PC-9 (cell line): Measurements from ENCODE around the gene SDR42E1.

Experiments used
- EZH2 ChIP-seq: fragments of 200-600 bp; sonication (generic); IDR thresholded peaks from 2 replicates; pipeline ENCODE4 v1.8.0; 2017; ENCODE audit warnings: antibody characterized with exemption, low read depth
- TF ChIP-seq, protein P1 (sequence below): fragments of 200-600 bp; sonication (generic); conservative IDR thresholded peaks from 2 replicates; pipeline ENCODE4 v1.6.1; 2017; ENCODE audit warnings: mixed run types, antibody characterized with exemption, mild to moderate bottlenecking, moderate library complexity

DNA sequence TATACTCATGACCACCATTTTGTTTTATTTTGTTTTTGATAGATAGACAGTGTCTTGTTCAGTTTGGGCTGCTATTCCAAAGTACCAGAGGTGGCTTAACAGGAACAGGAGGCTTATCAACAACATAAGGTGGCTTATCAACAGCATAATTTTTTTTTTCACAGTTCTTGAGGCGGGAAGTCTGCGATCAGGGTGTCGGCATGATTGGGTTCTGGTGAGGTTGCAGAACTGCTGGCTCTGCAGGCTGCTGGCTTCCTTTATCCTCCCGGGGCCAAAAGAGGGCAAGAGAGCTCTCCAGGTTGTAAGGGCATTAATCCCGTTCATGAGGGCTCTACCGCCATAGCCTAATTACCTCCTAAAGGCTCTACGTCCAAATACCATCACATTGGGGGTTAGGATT lies 11.9 kb upstream of the SDR42E1 start:
- TF ChIP-seq, protein P1, sequence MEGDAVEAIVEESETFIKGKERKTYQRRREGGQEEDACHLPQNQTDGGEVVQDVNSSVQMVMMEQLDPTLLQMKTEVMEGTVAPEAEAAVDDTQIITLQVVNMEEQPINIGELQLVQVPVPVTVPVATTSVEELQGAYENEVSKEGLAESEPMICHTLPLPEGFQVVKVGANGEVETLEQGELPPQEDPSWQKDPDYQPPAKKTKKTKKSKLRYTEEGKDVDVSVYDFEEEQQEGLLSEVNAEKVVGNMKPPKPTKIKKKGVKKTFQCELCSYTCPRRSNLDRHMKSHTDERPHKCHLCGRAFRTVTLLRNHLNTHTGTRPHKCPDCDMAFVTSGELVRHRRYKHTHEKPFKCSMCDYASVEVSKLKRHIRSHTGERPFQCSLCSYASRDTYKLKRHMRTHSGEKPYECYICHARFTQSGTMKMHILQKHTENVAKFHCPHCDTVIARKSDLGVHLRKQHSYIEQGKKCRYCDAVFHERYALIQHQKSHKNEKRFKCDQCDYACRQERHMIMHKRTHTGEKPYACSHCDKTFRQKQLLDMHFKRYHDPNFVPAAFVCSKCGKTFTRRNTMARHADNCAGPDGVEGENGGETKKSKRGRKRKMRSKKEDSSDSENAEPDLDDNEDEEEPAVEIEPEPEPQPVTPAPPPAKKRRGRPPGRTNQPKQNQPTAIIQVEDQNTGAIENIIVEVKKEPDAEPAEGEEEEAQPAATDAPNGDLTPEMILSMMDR: no peak
- TF ChIP-seq EZH2: no peak
